ACHN (cell line): ENCODE data around the gene FBXO47.
"Not testable (repeated sequence)": the region's sequence is repeated elsewhere in the genome, so short reads cannot be mapped to it uniquely, and the experiment has no call there.

Source experiments
- DNase-seq: peaks from one replicate; pipeline ENCODE4 v3.0.0-alpha.2; 2015
- in situ Hi-C: cut with HindIII; loops from 2 replicates; pipeline ENCODE4 v1.10.0; 2017; ENCODE audit warnings: low sequenced_read_pairs, low pct_ligation_motif_present, low pct_unique_long_range_greater_than_20kb

Gene FBXO47

GRCh38 chr17:38933962-38934361 lies 33.2 kb downstream of the FBXO47 start:
- DNase-seq, in situ Hi-C loops: not testable (repeated sequence)

GRCh38 chr17:38930782-38931181 lies 36.4 kb downstream of the FBXO47 start:
- DNase-seq, in situ Hi-C loops: not testable (repeated sequence)

GRCh38 chr17:38926293-38927070 lies 40.7 kb downstream of the FBXO47 start:
- no peak for DNase-seq
- in situ Hi-C loops: no loop called here

GRCh38 chr17:38925263-38925995 lies 41.8 kb downstream of the FBXO47 start, which contains the start of gene LASP1NB:
LASP1NB (plus strand) TSS chr17:38925614.
- in situ Hi-C loops: no loop called here
- DNase-seq: no peak

- in situ Hi-C loops: no loop called here
- DNase-seq: peak; percentile 59
These were observed 44.5 kb downstream of the FBXO47 start for GRCh38 chr17:38922538-38923297.

- in situ Hi-C loops: no loop called here
- no peak for DNase-seq
These were observed 45.3 kb downstream of the FBXO47 start for GRCh38 chr17:38921756-38922411.

- no peak for DNase-seq
- in situ Hi-C loops: no loop called here
These were observed 46.6 kb downstream of the FBXO47 start for GRCh38 chr17:38920374-38921291.

- no peak for DNase-seq
These were observed 47.7 kb downstream of the FBXO47 start for GRCh38 chr17:38919316-38920078.

GRCh38 chr17:38918916-38919315 lies 48.3 kb downstream of the FBXO47 start:
- DNase-seq: no peak
- in situ Hi-C loops: no loop called here

More at GRCh38 chr17:38919316-38920078, 47.7 kb downstream of the FBXO47 start:
- in situ Hi-C loops: no loop called here

GRCh38 chr17:38918129-38918913 lies 48.9 kb downstream of the FBXO47 start:
- in situ Hi-C loops: no loop called here
- DNase-seq: no peak

GRCh38 chr17:38917259-38917658 lies 49.9 kb downstream of the FBXO47 start:
- no peak for DNase-seq
- in situ Hi-C loops: no loop called here

GRCh38 chr17:38916771-38917170 lies 50.4 kb downstream of the FBXO47 start:
- DNase-seq: no peak
- in situ Hi-C loops: no loop called here

GRCh38 chr17:38915639-38915995 lies 51.6 kb downstream of the FBXO47 start:
- in situ Hi-C loops: no loop called here

GRCh38 chr17:38914741-38915638 lies 52.2 kb downstream of the FBXO47 start:
- no peak for DNase-seq
- in situ Hi-C loops: no loop called here

More at GRCh38 chr17:38915639-38915995, 51.6 kb downstream of the FBXO47 start:
- DNase-seq: no peak

GRCh38 chr17:38912221-38912813 lies 54.9 kb downstream of the FBXO47 start:
- DNase-seq: no peak
- in situ Hi-C loops: no loop called here
